Ishikawa (cell line): ENCODE measurements around the gene LRRC37A.
"Not testable (repeated sequence)": the region's sequence is repeated elsewhere in the genome, so short reads cannot be mapped to it uniquely, and the experiment has no call there.

ENCODE experiments used
- CEBPB ChIP-seq: IDR thresholded peaks from 2 replicates; pipeline ENCODE4 v1.6.1; 2012
- CREB1 ChIP-seq: IDR thresholded peaks from 2 replicates; pipeline ENCODE4 v1.6.1; 2012; ENCODE audit warnings: low read depth
- EGR1 ChIP-seq: IDR thresholded peaks from 2 replicates; pipeline ENCODE4 v1.6.1; 2012
- EP300 ChIP-seq: IDR thresholded peaks from 2 replicates; pipeline ENCODE4 v1.6.1; 2012; ENCODE audit warnings: borderline replicate concordance
- FOXM1 ChIP-seq: IDR thresholded peaks from 2 replicates; pipeline ENCODE4 v1.6.1; 2012; ENCODE audit warnings: low read depth, borderline replicate concordance
- NFIC ChIP-seq: IDR thresholded peaks from 2 replicates; pipeline ENCODE4 v1.6.1; 2012
- RAD21 ChIP-seq: IDR thresholded peaks from 2 replicates; pipeline ENCODE4 v1.6.1; 2012; ENCODE audit warnings: low read depth
- TAF1 ChIP-seq: IDR thresholded peaks from 2 replicates; pipeline ENCODE4 v1.6.1; 2012; ENCODE audit warnings: low read depth, mild to moderate bottlenecking
- TCF12 ChIP-seq: IDR thresholded peaks from 2 replicates; pipeline ENCODE4 v1.6.1; 2012; ENCODE audit warnings: low read depth
- TEAD4 ChIP-seq: IDR thresholded peaks from 2 replicates; pipeline ENCODE4 v1.6.1; 2012
- YY1 ChIP-seq: IDR thresholded peaks from 2 replicates; pipeline ENCODE4 v1.6.1; 2012; ENCODE audit warnings: low read depth
- ZBTB7A ChIP-seq: IDR thresholded peaks from 2 replicates; pipeline ENCODE4 v1.6.1; 2012; ENCODE audit warnings: low read depth
- TF ChIP-seq, protein P1 (sequence below): IDR thresholded peaks from 2 replicates; pipeline ENCODE4 v1.6.1; 2012
- TF ChIP-seq, protein P2 (sequence below): IDR thresholded peaks from 2 replicates; pipeline ENCODE4 v1.6.1; 2012; ENCODE audit warnings: low read depth, mild to moderate bottlenecking
- TF ChIP-seq, protein P3 (sequence below): IDR thresholded peaks from 2 replicates; pipeline ENCODE4 v1.6.1; 2012

The LRRC37A gene

DNA sequence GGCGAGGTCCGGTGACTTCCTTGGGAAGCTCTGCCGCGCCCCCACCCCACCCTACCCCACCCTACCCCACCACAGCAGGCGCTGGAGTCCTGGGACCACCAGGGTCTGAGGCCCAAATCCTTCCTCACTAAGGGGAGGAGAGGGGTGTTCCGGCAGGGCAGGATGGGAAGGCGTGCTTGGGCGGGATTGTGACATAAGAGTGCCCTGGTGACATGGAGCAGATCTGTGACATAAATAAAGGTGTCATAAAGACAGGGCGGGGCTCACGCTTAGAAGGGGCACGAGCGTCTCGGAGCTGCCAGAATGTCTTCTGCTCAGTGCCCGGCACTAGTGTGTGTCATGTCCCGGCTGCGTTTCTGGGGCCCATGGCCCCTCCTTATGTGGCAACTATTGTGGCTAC, at the start of gene LRRC37A:
Gene LRRC37A, plus strand, starts transcription at position 301 of the 400 bp plus-strand sequence. Its CDS starts 3 bp downstream, at position 304.
- not testable (repeated sequence) for TF ChIP-seq CEBPB, YY1, RAD21

DNA sequence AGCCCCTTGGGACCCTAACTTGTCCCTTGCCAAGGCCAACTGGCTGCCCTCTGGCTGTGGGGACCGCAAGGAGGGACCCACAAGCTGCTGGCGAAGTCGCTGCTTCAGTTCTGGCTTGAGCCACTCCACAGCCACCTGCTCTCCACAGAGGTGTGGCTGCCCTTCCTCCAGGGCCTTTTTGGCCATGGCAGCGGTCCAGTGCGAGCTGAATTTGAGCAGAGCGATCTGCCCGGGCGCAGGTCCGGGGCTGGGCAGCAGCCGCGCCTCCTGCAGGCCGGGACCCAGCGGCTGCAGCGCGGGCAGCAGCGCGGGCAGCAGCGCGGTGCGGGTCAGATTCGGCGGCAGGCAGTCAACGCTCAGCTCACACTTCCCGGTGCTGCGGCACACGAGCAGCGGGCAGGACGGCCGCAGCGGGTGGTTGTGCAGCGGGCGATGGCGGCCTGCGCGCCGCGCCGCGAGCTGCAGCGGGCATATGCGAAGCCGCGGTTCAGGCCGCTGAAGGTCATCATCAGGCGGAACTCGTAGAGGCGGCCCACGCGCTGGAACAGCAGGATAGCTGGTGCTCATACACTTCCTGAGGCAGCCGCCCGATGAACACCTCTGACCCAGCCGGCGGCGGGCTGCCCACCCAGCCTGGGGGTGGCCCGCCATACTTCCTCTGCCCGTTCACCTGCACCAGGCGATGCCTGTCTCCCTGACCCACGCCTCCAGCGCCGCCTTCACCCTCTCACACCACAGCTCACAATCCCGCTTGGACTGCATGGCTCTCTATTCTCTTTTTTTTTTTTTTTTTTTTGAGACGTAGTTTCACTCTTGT, 34.9 kb upstream of the LRRC37A start:
- 0 out of 2 replicates have a peak, but pooled peaks have one; percentile 11 for TF ChIP-seq YY1

DNA sequence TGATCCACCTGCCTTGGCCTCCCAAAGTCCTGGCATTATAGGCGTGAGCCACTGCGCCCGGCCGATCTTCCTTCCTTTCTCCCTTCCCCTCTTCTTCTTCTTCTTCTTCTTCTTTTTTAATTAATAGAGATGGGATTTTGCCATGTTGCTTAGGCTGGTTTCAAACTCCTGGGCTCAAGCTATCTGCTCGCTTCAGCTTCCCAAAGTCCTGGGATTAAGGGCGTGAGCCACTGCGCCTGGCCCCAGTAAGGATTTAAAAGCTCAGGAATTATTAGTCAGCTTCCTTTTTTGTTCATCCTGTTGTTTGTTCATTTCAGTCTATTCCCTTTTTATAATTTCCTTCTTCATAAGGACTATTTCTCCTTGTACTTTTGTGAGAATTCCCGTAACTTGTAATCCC, 32.7 kb upstream of the LRRC37A start:
- TF ChIP-seq RAD21 = no peak
- no peak for TF ChIP-seq TCF12
- TF ChIP-seq CEBPB = no peak
- TF ChIP-seq, protein P1, sequence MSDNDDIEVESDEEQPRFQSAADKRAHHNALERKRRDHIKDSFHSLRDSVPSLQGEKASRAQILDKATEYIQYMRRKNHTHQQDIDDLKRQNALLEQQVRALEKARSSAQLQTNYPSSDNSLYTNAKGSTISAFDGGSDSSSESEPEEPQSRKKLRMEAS = no peak
- TF ChIP-seq, protein P2, sequence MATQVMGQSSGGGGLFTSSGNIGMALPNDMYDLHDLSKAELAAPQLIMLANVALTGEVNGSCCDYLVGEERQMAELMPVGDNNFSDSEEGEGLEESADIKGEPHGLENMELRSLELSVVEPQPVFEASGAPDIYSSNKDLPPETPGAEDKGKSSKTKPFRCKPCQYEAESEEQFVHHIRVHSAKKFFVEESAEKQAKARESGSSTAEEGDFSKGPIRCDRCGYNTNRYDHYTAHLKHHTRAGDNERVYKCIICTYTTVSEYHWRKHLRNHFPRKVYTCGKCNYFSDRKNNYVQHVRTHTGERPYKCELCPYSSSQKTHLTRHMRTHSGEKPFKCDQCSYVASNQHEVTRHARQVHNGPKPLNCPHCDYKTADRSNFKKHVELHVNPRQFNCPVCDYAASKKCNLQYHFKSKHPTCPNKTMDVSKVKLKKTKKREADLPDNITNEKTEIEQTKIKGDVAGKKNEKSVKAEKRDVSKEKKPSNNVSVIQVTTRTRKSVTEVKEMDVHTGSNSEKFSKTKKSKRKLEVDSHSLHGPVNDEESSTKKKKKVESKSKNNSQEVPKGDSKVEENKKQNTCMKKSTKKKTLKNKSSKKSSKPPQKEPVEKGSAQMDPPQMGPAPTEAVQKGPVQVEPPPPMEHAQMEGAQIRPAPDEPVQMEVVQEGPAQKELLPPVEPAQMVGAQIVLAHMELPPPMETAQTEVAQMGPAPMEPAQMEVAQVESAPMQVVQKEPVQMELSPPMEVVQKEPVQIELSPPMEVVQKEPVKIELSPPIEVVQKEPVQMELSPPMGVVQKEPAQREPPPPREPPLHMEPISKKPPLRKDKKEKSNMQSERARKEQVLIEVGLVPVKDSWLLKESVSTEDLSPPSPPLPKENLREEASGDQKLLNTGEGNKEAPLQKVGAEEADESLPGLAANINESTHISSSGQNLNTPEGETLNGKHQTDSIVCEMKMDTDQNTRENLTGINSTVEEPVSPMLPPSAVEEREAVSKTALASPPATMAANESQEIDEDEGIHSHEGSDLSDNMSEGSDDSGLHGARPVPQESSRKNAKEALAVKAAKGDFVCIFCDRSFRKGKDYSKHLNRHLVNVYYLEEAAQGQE = no peak
- no peak for TF ChIP-seq NFIC
- TF ChIP-seq CREB1 = no peak
- TF ChIP-seq EP300 = no peak
- TF ChIP-seq TAF1 = no peak
- TF ChIP-seq TEAD4 = no peak
- TF ChIP-seq EGR1 = no peak
- TF ChIP-seq YY1 = no peak
- TF ChIP-seq FOXM1 = no peak
- TF ChIP-seq, protein P3, sequence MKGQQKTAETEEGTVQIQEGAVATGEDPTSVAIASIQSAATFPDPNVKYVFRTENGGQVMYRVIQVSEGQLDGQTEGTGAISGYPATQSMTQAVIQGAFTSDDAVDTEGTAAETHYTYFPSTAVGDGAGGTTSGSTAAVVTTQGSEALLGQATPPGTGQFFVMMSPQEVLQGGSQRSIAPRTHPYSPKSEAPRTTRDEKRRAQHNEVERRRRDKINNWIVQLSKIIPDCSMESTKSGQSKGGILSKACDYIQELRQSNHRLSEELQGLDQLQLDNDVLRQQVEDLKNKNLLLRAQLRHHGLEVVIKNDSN = no peak
- no peak for TF ChIP-seq ZBTB7A

DNA sequence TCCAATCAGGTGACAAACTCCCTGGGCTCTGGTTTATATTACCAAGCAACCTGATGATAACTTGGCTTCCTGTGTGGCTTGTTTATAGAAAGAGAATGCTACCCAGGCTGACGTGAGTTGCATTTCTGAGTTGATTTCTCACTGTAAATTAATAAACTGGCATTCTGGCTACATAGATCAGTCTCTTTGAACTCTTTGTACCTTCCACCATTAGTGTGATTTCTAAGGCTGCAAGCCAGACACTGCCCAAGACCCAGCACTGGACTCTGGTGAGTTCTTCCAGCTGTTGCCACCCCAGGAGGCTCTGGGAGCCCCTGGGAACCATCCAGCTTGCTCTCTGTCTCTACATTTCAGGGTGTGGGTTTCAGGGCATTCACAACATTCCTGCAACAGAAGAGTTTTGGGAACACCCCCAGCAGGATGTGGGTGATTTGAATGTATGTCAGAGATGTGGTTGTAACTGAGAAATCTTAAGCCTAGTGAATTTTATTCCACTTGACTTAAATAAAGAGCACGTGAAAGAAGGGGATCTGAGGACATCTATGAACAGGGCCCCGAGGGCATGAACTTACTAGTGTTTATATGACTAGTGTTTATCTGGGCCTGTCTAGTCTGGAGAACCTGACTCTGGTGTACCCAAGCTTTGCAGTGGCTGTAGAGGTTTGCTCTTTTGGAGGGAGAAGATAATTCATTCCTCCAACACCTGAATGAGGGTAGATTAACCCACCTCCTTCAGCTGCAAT, 30.3 kb upstream of the LRRC37A start:
- no peak for TF ChIP-seq CEBPB
- no peak for TF ChIP-seq RAD21
- no peak for TF ChIP-seq EP300
- no peak for TF ChIP-seq ZBTB7A
- TF ChIP-seq FOXM1 = no peak
- TF ChIP-seq, protein P2 = no peak
- TF ChIP-seq TCF12 = no peak
- no peak for TF ChIP-seq EGR1
- no peak for TF ChIP-seq YY1
- TF ChIP-seq, protein P1 = no peak
- no peak for TF ChIP-seq TAF1
- no peak for TF ChIP-seq CREB1
- TF ChIP-seq, protein P3 = no peak
- TF ChIP-seq TEAD4 = no peak
- TF ChIP-seq NFIC = no peak

DNA sequence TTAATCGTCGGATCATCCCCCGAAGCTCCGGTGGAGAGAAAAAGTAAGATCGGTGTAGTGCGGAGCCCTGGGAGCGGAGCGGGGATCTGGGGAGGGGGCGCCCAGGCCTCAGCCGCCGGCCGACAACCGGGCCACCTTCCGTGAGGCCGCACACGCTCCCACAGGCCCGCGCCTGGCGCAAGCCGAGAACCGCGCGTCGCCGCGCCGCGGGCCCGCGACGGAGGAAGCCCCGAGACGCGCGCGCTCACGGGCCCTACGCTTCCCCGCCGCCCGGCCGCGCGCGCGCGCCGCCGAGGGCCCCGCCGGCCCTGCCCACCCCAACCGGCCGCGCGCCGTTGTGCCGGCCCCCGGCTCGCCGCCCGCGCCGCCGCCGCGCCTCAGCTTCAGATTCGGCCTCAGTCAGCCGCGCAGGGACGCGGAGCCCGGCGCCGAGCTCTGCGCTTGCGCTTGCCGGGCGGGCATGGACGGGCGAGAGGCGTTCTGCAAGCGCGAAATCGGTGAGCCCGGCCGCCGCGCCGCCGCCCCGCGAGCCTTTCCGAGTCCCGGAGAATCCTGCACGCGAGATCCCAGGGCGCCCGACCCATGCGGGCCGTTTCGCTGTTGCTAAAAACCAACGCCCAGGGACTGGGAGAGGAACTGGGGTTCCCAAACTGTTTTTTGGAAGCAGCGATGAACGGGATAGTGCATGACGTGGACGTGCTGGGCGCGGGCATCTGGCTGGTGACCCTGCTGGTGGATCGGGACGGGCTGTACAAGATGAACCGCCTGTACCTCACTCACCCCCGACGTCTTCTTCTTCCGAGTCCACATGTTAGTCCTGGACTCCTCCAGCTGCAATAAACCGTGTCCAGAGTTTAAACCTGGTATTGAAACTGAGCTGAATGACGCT, 28.0 kb upstream of the LRRC37A start:
- TF ChIP-seq, protein P1 = 0 out of 2 replicates have a peak, but pooled peaks have one; percentile 30
- TF ChIP-seq RAD21 = no peak
- TF ChIP-seq ZBTB7A = no peak
